HUES64 (cell line): ENCODE results near the gene IDH3G.

Source experiments
- H3K27ac ChIP-seq: 2 replicates; pipeline ENCODE4 v1.7.0; 2013; ENCODE audit warnings: low read depth, low read length, inconsistent platforms
- H3K27me3 ChIP-seq: 2 replicates; pipeline ENCODE4 v1.6.1; 2013; ENCODE audit warnings: mild to moderate bottlenecking, low read length; ENCODE audit not compliant: insufficient read depth
- H3K36me3 ChIP-seq: 2 replicates; pipeline ENCODE4 v1.6.1; 2013; ENCODE audit warnings: mild to moderate bottlenecking, low read length; ENCODE audit not compliant: insufficient read depth
- H3K4me1 ChIP-seq: 2 replicates; pipeline ENCODE4 v1.6.1; 2013; ENCODE audit warnings: mild to moderate bottlenecking, low read length, moderate library complexity; ENCODE audit not compliant: insufficient read depth
- H3K4me3 ChIP-seq: 2 replicates; pipeline ENCODE4 v1.5.1; 2013; ENCODE audit warnings: mild to moderate bottlenecking, low read length, moderate library complexity
- H3K9ac ChIP-seq: 2 replicates; pipeline ENCODE4 v1.6.1; 2013; ENCODE audit warnings: mild to moderate bottlenecking, low read depth, low read length
- H3K9me3 ChIP-seq: 2 replicates; pipeline ENCODE4 v1.6.1; 2013; ENCODE audit warnings: low read depth, low read length; ENCODE audit not compliant: insufficient read depth
- WGBS: fragments of 150-250, 120-280 bp; methylation state at CpG from one replicate; pipeline ENCODE4 v1.1.7; 2013; ENCODE audit warnings: missing lambda C conversion rate; 5-methylcytosine and 5-hydroxymethylcytosine counted together

IDH3G gene

DNA sequence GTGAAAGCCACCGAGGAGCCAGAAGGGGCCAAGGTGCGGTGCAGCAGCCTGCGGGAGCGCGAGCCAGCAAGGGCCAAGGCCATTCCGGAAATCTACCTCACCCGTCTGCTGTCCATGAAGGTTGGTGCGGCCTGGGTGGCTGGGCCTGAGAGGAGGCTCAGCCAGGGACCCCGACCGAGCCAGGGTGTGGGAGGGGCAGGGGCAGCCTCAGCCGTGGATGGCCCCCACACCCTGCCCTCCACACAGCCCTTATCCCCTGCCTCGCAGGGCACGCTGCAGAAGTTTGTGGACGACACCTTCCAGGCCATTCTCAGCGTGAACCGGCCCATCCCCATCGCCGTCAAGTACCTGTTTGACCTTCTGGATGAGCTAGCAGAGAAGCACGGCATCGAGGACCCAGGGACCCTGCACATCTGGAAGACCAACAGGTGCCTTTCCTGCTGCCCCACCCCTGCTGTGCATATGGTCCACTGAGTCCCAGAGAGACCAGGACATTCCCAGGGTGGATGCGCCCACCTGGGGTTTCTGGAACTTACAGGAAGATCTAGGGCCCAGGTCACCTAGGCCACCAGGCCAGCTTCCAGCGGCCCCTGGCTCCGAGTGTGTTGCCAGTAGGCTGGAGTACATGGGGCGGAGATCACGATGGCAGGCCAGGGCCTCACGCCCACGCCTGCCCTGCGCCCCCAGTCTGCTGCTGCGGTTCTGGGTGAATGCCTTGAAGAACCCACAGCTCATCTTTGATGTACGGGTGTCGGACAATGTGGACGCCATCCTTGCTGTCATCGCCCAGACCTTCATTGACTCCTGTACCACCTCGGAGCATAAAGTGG, 16.7 kb downstream of the IDH3G start:
- 95% methylated on average over 32 of the region's 34 CpGs for WGBS
- no peak overlapping the region for H3K27ac ChIP-seq
- no peaks in the 10 kb centered on the region for H3K9me3 ChIP-seq
- H3K27me3 ChIP-seq, result no peaks in the 10 kb centered on the region
- H3K4me3 ChIP-seq, result no peak overlapping the region
- no peak overlapping the region for H3K9ac ChIP-seq
- H3K4me1 ChIP-seq, result no peaks in the 10 kb centered on the region
- H3K36me3 ChIP-seq, result no peaks in the 10 kb centered on the region

DNA sequence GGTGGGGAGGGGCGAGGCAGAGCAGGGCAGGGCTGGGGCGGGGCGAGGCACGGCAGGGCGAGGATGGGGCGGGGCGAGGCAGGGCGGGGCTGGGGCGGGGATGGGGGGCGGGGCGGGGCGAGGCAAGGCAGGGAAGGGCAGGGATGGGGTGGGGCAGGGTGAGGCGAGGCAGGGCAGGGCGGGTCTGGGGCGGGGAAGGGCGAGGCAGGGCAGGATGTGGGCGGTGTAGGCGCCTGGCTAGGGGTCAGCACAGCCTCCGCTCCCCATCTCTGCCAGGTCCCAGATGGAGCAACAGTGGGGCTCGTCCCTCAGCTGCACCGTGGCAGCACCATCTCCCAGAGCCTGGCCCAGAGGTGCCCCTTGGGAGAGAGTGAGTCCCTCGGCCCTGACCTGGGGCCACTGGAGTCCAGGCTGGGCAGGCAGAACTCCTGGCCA, 17.5 kb downstream of the IDH3G start:
- H3K27me3 ChIP-seq, result no peaks in the 10 kb centered on the region
- H3K9me3 ChIP-seq, result no peaks in the 10 kb centered on the region
- no peak overlapping the region for H3K9ac ChIP-seq
- H3K36me3 ChIP-seq, result no peaks in the 10 kb centered on the region
- 89% methylated on average over 10 of the region's 22 CpGs for WGBS
- H3K27ac ChIP-seq, result no peak overlapping the region
- no peak overlapping the region for H3K4me3 ChIP-seq
- H3K4me1 ChIP-seq, result no peaks in the 10 kb centered on the region

DNA sequence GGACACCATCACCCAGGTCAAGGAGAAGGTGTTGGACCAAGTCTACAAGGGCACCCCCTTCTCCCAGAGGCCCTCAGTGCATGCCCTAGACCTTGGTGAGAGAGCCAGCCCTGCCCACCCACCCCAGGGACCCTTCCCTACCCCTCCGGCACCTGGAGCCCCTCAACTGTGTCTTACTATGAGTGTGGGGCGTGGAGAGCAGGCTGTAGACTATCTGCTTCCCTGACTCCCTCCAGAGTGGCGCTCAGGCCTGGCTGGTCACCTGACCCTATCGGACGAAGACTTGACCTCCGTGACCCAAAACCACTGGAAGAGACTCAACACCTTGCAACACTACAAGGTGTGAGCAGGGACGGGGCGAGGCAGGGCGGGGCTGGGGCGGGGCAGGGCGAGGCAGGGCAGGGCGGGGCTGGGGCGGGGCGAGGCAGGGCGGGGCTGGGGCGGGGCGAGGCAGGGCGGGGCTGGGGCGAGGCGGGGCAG, 18.0 kb downstream of the IDH3G start:
- Histone ChIP-seq H3K27ac (no peak overlapping the region), H3K4me3 (no peak overlapping the region), H3K36me3 (no peaks in the 10 kb centered on the region), H3K27me3 (no peaks in the 10 kb centered on the region), H3K9me3 (no peaks in the 10 kb centered on the region), H3K9ac (no peak overlapping the region), H3K4me1 (no peaks in the 10 kb centered on the region)
- 99% methylated on average over 6 of the region's 20 CpGs for WGBS

DNA sequence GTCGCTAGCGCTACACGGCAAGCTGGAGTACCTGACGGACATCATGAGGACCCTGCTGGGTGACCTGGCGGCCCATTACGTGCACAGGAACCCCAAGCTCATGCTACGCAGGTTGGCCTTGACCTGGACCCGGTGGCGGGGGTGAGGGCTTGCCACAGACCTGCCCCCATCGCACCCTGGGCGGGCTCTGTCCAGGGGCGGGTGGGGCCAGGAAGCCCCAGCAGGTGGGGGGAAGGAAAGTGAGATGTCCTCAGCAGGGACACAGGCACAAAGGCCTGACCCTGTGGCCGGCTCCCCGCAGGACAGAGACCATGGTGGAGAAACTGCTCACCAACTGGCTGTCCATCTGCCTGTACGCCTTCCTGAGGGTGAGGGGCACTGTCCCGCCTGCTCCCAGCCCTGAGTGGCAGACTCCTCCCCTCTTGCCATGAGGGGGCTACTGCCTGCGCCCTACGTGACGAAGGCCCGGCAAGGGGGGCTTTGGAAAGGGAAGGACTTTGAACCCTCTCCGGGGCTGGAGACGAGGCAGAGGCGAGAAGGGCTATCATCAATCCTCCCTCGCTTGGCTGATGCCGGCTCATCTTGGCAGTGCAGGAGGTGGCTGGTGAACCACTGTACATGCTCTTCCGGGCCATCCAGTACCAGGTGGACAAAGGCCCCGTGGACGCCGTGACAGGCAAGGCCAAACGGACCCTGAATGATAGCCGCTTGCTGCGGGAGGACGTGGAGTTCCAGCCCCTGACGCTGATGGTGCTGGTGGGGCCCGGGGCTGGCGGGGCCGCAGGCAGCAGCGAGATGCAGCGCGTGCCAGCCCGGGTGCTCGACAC, 18.7 kb downstream of the IDH3G start:
- no peak overlapping the region for H3K4me3 ChIP-seq
- H3K27ac ChIP-seq, result no peak overlapping the region
- H3K36me3 ChIP-seq, result no peaks in the 10 kb centered on the region
- no peaks in the 10 kb centered on the region for H3K9me3 ChIP-seq
- no peaks in the 10 kb centered on the region for H3K27me3 ChIP-seq
- 96% methylated on average over 42 of the region's 42 CpGs for WGBS
- H3K9ac ChIP-seq, result no peak overlapping the region
- no peaks in the 10 kb centered on the region for H3K4me1 ChIP-seq

DNA sequence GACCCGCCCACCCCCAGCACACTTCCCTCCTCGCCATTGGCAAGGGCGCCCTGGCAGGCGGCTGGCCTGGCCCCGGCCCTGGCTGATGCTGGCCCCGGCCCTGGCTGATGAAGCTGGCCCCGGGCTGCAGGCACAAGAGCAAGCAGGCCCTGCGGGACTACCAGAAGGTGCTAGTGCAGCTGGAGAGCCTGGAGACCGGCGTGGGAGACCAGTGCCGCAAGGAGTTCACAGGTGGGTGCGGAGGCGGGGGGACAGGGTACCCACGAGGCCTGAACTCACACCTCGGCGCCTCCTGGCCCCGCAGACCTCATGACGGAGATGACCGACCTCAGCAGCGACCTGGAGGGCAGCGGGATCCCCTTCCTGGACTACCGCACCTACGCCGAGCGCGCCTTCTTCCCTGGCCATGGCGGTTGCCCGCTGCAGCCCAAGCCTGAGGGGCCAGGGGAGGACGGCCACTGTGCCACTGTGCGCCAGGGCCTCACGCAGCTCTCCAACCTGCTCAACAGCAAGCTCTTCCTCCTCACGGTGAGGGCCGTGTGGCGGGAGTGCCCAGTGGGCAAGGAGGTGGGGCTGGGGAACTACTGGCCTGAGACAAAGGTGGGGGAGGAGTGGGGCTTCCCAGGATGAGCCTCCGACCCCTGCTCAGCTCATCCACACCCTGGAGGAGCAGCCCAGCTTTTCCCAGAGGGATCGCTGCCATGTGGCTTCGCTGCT, 19.4 kb downstream of the IDH3G start:
- no peaks in the 10 kb centered on the region for H3K27me3 ChIP-seq
- H3K4me1 ChIP-seq, result no peaks in the 10 kb centered on the region
- WGBS, result 95% methylated on average over 34 of the region's 37 CpGs

DNA sequence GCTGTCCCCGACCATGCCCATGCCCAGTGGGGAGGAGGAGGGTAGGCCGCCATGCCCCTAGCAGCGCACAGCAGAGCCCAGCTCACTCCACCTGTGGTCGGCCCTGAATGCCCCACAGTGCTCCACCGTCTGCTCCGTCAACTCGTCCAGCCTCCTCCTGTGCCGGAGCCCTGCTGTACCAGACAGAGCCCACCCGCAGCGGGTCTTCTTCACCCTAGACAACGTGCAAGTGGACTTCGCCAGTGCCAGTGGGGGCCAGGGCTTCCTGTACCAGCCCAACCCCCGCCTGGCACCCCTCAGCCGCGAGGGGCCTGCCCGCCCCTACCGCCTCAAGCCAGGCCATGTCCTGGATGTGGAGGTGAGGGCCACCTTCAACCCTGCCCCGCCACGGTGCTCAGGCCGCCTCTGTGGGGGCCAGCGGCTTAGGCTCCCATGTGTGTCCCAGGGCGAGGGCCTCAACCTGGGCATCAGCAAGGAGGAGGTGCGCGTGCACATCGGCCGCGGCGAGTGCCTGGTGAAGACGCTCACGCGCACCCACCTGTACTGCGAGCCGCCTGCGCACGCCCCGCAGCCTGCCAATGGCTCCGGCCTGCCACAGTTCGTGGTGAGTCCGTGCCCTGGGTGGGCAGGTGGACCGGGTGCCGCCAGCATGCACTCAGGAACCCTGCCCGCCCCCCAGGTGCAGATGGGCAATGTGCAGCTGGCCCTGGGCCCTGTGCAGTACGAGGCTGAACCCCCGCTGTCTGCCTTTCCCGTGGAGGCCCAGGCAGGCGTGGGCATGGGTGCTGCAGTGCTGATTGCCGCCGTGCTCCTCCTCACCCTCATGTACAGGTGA, 20.2 kb downstream of the IDH3G start:
- no peaks in the 10 kb centered on the region for H3K9me3 ChIP-seq
- H3K36me3 ChIP-seq, result no peaks in the 10 kb centered on the region
- H3K27me3 ChIP-seq, result no peaks in the 10 kb centered on the region
- no peak overlapping the region for H3K27ac ChIP-seq
- WGBS, result 95% methylated on average over 48 of the region's 48 CpGs
- no peak overlapping the region for H3K4me3 ChIP-seq
- H3K9ac ChIP-seq, result no peak overlapping the region
- H3K4me1 ChIP-seq, result no peaks in the 10 kb centered on the region

More for the DNA sequence above, 19.4 kb downstream of the IDH3G start:
- H3K4me3 ChIP-seq, result no peak overlapping the region
- no peak overlapping the region for H3K9ac ChIP-seq
- H3K9me3 ChIP-seq, result no peaks in the 10 kb centered on the region
- H3K36me3 ChIP-seq, result no peaks in the 10 kb centered on the region
- no peak overlapping the region for H3K27ac ChIP-seq

DNA sequence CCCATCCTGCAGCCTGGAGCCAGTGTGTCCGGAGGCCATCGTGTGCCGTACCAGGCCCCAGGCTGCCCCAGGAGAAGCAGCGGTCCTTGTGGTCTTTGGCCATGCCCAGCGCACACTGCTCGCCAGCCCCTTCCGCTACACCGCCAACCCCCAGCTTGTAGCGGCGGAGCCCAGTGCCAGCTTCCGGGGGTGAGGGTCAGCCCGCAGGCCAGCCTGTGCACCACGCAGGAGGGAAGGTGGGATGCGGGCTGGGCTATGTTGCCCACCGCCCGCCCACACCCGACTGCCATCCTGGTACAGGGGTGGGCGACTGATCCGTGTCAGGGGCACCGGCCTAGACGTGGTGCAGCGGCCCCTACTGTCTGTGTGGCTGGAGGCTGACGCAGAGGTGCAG, 21.0 kb downstream of the IDH3G start:
- Histone ChIP-seq H3K9ac (no peak overlapping the region), H3K27me3 (no peaks in the 10 kb centered on the region), H3K4me3 (no peak overlapping the region), H3K4me1 (no peaks in the 10 kb centered on the region), H3K36me3 (no peaks in the 10 kb centered on the region), H3K9me3 (no peaks in the 10 kb centered on the region), H3K27ac (no peak overlapping the region)
- 95% methylated on average over 23 of the region's 23 CpGs for WGBS

DNA sequence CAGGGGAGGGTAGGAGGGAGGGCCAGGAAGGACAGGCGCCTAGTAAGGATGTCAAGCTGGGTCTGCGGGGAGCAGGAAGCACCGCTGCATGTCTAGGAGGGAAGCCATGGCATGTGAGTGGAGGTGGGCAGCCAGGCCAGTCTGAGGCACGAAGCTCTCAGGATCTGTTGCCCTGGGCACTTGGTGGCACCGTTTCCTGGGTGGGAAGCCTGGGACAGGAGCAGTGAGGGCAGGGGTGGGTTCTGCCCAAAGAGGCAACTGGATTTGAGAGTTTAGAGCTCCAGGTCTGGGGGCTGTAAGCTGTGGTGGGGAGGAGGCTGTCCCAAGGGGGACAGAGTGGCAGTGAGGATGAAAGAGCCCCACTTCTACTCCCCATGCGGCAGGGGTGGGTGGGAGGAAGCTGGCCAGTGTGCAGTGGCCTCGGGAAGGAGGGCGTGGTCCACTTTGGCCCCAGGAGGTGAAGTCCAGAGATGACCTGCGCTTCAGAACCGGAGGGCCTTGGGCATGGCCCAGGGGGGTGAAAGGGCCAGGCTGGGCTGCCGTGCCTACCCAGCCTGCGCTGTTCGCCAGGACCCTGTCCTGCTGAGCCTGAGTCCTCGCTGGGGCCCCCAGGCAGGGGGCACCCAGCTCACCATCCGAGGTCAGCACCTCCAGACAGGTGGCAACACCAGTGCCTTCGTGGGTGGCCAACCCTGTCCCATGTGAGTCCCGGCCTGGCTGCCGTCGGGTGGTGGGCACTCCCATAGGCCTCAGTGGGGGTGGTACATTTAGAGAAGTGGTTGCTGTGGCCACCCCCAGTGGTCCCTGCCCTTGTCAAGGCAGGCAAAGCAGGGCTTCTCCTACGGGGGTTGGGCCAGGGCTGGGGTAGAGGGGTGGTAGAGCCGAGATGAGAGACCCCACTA, 21.6 kb downstream of the IDH3G start:
- no peak overlapping the region for H3K27ac ChIP-seq
- H3K27me3 ChIP-seq, result no peaks in the 10 kb centered on the region
- no peak overlapping the region for H3K4me3 ChIP-seq
- H3K9me3 ChIP-seq, result no peaks in the 10 kb centered on the region
- H3K36me3 ChIP-seq, result no peaks in the 10 kb centered on the region
- no peaks in the 10 kb centered on the region for H3K4me1 ChIP-seq
- no peak overlapping the region for H3K9ac ChIP-seq
- WGBS, result 88% methylated on average over 20 of the region's 21 CpGs

DNA sequence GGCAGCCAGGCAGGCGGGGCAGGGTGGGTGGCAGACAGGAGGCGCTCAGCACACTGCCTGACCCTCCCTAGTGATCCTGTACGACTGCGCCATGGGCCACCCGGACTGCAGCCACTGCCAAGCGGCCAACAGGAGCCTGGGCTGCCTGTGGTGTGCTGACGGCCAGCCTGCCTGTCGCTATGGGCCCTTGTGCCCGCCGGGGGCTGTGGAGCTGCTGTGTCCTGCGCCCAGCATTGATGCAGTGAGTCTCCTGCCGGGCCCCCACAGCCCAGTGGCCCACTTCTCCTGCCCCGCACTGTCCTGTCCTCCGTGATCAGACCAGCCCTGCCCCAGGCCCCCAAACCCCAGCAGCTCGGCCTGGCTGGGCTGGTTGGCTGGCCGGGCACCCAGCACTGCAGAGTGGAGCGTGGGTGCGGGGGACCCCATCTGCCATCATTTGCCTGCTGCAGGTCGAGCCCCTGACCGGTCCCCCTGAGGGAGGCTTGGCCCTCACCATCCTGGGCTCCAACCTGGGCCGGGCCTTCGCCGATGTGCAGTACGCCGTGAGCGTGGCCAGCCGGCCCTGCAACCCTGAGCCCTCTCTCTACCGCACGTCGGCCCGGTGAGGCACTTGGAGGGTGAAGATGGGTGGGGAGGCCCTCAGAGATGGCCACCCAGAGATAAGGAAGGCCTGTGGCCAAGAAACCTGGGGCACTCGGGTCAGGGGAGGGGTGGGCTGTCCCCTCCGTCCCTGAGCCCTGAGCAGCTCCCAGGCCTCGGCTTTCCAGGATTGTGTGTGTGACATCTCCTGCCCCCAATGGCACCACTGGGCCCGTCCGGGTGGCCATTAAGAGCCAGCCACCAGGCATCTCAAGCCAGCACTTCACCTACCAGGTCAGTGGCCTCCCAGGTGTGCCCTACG, 22.5 kb downstream of the IDH3G start:
- Histone ChIP-seq H3K27ac (no peak overlapping the region), H3K36me3 (no peaks in the 10 kb centered on the region), H3K9me3 (no peaks in the 10 kb centered on the region), H3K9ac (no peak overlapping the region), H3K4me3 (no peak overlapping the region), H3K27me3 (no peaks in the 10 kb centered on the region), H3K4me1 (no peaks in the 10 kb centered on the region)
- 90% methylated on average over 37 of the region's 37 CpGs for WGBS
